ENCODE data around the gene SLC29A1. TPM values are rescaled to one million over a fixed set of nuclear protein-coding genes. Genes with fewer than 3 reads are reported as not detected.
A peak's percentile ranks its signal among the peaks of the same experiment; 100 is the strongest.

The SLC29A1 gene
- total and polyA plus RNA-seq, 2 donors (not counting 3 experiments of a cell fraction or from before 2014, with no cell fraction given): 202 to 539 TPM

DNA sequence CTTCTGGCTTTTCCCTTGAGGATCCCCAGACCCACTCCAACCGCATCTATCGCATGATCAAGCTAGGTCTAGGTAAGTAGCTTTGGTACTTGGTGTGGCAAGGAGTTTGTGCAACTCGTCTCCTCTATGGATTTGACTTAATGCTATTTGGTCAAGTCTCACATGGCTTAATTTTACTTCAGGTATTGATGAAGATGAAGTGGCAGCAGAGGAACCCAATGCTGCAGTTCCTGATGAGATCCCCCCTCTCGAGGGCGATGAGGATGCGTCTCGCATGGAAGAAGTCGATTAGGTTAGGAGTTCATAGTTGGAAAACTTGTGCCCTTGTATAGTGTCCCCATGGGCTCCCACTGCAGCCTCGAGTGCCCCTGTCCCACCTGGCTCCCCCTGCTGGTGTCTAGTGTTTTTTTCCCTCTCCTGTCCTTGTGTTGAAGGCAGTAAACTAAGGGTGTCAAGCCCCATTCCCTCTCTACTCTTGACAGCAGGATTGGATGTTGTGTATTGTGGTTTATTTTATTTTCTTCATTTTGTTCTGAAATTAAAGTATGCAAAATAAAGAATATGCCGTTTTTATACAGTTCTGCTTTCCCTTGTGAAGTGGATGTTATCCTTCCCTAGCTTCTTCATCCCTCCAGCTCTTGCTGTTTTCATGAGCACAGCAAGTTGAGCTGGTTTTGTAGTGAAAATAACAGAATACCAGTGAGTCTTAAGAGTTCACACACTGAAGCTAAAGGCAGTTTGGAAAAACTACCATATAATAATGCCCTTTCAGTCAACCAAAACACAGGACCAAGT is 30.1 kb downstream of the SLC29A1 start:
- no peak overlapping the region for H3K9ac ChIP-seq (replicated peaks; ENCODE audit: extremely low read depth, insufficient read depth, low read length)
- no peak overlapping the region for H3K4me3 ChIP-seq (replicated peaks in 1 of 3; ENCODE audit: insufficient read depth in 1 of 3, low read depth in 1 of 3, low read length in 3 of 3)
- ChIA-PET CTCF (interaction anchor here (1.6 to 1.8 kb wide), 2 partner anchors 52 to 81 kb away, joined by 4 read pairs; no protein-coding TSS in a partner anchor), POLR2A (interaction anchor here (1.2 kb wide), 1 partner anchor 19 kb away, joined by 3 read pairs; no protein-coding TSS in a partner anchor)
- intact Hi-C loops (cut with micrococcal nuclease): loop anchor here (1.0 kb wide), 1 partner anchor 81 kb away; no protein-coding TSS in a partner anchor
- FAIRE-seq: no peak
- TSS peak; percentile 11 for BruUV-seq (replicated peaks)
- peak; percentile 40 for DNase-seq (ENCODE audit: low read depth, low spot score)
- dilution Hi-C loops (cut with MboI; ENCODE audit: extremely low pct_ligation_motif_present, low sequenced_read_pairs): no loop called here
- H3K9me3 ChIP-seq (replicated peaks; ENCODE audit: control insufficient read depth, insufficient read depth, low read length): no peaks in the 10 kb centered on the region
- TF ChIP-seq, protein P1, sequence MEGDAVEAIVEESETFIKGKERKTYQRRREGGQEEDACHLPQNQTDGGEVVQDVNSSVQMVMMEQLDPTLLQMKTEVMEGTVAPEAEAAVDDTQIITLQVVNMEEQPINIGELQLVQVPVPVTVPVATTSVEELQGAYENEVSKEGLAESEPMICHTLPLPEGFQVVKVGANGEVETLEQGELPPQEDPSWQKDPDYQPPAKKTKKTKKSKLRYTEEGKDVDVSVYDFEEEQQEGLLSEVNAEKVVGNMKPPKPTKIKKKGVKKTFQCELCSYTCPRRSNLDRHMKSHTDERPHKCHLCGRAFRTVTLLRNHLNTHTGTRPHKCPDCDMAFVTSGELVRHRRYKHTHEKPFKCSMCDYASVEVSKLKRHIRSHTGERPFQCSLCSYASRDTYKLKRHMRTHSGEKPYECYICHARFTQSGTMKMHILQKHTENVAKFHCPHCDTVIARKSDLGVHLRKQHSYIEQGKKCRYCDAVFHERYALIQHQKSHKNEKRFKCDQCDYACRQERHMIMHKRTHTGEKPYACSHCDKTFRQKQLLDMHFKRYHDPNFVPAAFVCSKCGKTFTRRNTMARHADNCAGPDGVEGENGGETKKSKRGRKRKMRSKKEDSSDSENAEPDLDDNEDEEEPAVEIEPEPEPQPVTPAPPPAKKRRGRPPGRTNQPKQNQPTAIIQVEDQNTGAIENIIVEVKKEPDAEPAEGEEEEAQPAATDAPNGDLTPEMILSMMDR (IDR thresholded peaks at IDR 0.05; ENCODE audit: extremely low read depth in 1 of 2, insufficient read depth in 1 of 2, low read depth in 1 of 2, low read length in 2 of 2): peak; percentile 42 to 57
- TF ChIP-seq POLR2A (IDR thresholded peaks at IDR 0.05; ENCODE audit: low read depth, low read length) (peak; percentile 28), GATA2 (IDR thresholded peaks at IDR 0.05; ENCODE audit: insufficient read depth, insufficient read length, low read depth, low read length) (no peak)
- H2AFZ ChIP-seq (ENCODE audit: low read depth, low read length): no peak overlapping the region
- H3K4me2 ChIP-seq (ENCODE audit: insufficient read depth, low read length): no peak overlapping the region
- H3K79me2 ChIP-seq (ENCODE audit: control insufficient read depth, insufficient read depth, low read length): peaks cover 60% of the 10 kb centered on the region
- peaks cover 35% of the 10 kb centered on the region for H3K4me1 ChIP-seq (ENCODE audit: control insufficient read depth, extremely low read depth, insufficient read depth, low read length)
- H3K9me1 ChIP-seq (replicated peaks; ENCODE audit: control insufficient read depth, extremely low read depth, insufficient read depth, low read length): no peaks in the 10 kb centered on the region
- H3K27me3 ChIP-seq (ENCODE audit: control insufficient read depth in 2 of 2, insufficient read depth in 2 of 2, low read length in 2 of 2): no peaks in the 10 kb centered on the region
- H3K36me3 ChIP-seq (ENCODE audit: control insufficient read depth in 2 of 2, extremely low read depth in 1 of 2, insufficient read depth in 2 of 2, low read length in 2 of 2): peaks cover 45 to 53% of the 10 kb centered on the region in 2 experiments
- no peak overlapping the region for H3K27ac ChIP-seq (ENCODE audit: insufficient read depth, low read depth, low read length)
- peaks cover 6% of the 10 kb centered on the region for H4K20me1 ChIP-seq (replicated peaks; ENCODE audit: control insufficient read depth, extremely low read depth, insufficient read depth, low read length)
